Colonic mucosa (tissue), 4 donors: ENCODE measurements around the gene PROSER2. TPM values are rescaled to one million over a fixed set of nuclear protein-coding genes. Genes with fewer than 3 reads are reported as not detected.

Experiments used
- DNase-seq: peaks from one replicate; pipeline ENCODE4 v3.0.0-alpha.2; 2020
- H3K27ac ChIP-seq: fragments of 200-600 bp; one replicate; pipeline ENCODE4 v1.8.0; 2021
- H3K27me3 ChIP-seq: fragments of 200-600 bp; one replicate; pipeline ENCODE4 v1.8.0; 2021
- H3K36me3 ChIP-seq: fragments of 200-600 bp; one replicate; pipeline ENCODE4 v1.8.0; 2021
- H3K4me1 ChIP-seq: fragments of 200-600 bp; one replicate; pipeline ENCODE4 v1.8.0; 2021; ENCODE audit warnings: mild to moderate bottlenecking
- H3K4me3 ChIP-seq: fragments of 200-600 bp; one replicate; pipeline ENCODE4 v1.8.0; 2021
- H3K9ac ChIP-seq, 2 donors: one replicate each; pipeline ENCODE4 v1.7.0; 2013; ENCODE audit warnings: control low read depth in 2 of 2, low read depth in 2 of 2, low read length in 2 of 2
- H3K9me3 ChIP-seq: fragments of 200-600 bp; one replicate; pipeline ENCODE4 v1.8.0; 2021
- intact Hi-C: fragments of 100-400 bp; cut with DNase I; formaldehyde crosslinking; loops from one replicate; pipeline ENCODE4 v1.14.1; 2022
- total RNA-seq, 2 donors: library from RNA; stranded (reverse); fragmentation: NEBNext Ultra II Directional in 1 of 2; extraction: Animal tissue kit (Norgen Biotek cat#: 25700) in 1 of 2; gene quantifications; one replicate each; pipeline ENCODE4 v1.2.1, GENCODE V29; 2021
- TF ChIP-seq, protein P1 (sequence below): fragments of 200-600 bp; IDR thresholded peaks from one replicate; pipeline ENCODE4 v1.8.0; 2022; ENCODE audit warnings: antibody characterized with exemption, mild to moderate bottlenecking
- donor health status: healthy.
- donor health status: DM: no; HTN: no; CAD: no.
- donor health status: DM: no; HTN: no; CAD: no.

PROSER2 gene
- total RNA-seq, 2 donors from 2014 or later: 12.9 to 16.2 TPM

DNA sequence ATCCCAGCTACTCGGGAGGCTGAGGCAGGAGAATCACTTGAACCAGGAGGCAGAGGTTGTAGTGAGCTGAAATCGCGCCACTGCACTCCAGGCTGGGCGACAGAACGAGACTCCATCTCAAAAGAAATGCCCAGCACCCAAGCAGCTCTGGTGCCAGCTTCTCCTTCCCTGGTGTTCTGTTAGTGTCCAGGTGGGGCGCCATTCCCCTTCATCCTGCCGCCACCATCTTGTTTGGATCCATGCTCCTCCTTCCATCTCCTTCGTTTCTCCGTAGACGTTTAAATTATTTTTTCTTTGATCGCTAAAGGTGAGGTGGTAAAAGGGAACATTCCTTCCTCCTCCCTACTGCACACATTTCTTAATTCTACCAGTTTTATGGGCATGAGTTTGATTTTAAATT lies 30.3 kb downstream of the PROSER2 start:
- no peaks in the 10 kb centered on the region for H3K36me3 ChIP-seq
- H3K27ac ChIP-seq: no peak overlapping the region
- DNase-seq: no peak
- H3K4me3 ChIP-seq: no peak overlapping the region
- H3K4me1 ChIP-seq: no peaks in the 10 kb centered on the region
- intact Hi-C loops: no loop called here
- TF ChIP-seq, protein P1, sequence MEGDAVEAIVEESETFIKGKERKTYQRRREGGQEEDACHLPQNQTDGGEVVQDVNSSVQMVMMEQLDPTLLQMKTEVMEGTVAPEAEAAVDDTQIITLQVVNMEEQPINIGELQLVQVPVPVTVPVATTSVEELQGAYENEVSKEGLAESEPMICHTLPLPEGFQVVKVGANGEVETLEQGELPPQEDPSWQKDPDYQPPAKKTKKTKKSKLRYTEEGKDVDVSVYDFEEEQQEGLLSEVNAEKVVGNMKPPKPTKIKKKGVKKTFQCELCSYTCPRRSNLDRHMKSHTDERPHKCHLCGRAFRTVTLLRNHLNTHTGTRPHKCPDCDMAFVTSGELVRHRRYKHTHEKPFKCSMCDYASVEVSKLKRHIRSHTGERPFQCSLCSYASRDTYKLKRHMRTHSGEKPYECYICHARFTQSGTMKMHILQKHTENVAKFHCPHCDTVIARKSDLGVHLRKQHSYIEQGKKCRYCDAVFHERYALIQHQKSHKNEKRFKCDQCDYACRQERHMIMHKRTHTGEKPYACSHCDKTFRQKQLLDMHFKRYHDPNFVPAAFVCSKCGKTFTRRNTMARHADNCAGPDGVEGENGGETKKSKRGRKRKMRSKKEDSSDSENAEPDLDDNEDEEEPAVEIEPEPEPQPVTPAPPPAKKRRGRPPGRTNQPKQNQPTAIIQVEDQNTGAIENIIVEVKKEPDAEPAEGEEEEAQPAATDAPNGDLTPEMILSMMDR: no peak
- H3K9me3 ChIP-seq: no peaks in the 10 kb centered on the region
- no peaks in the 10 kb centered on the region for H3K27me3 ChIP-seq
- no peak overlapping the region for H3K9ac ChIP-seq

DNA sequence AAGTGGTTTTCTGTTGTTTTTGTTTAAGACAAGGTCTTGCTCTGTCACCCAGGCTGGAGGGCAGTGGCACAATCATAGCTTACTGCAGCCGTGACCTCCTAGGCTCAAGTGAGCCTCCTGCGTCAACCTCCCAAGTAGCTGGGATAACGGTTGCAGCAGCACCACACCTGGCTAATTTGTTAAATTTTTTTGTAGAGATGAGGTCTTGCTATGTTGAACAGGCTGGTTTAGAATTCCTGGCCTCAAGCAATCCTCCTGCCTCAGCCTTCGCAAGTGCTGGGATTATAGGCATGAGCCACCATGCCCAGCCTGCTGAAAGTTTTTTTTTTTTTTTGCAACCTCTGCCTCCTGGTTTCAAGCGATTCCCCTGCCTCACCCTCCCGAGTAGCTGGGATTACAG lies 31.1 kb downstream of the PROSER2 start:
- intact Hi-C loops: no loop called here
- H3K36me3 ChIP-seq: no peaks in the 10 kb centered on the region
- H3K9ac ChIP-seq: no peak overlapping the region
- H3K4me3 ChIP-seq: no peak overlapping the region
- no peak overlapping the region for H3K27ac ChIP-seq
- no peaks in the 10 kb centered on the region for H3K27me3 ChIP-seq
- TF ChIP-seq, protein P1: no peak
- no peaks in the 10 kb centered on the region for H3K9me3 ChIP-seq
- H3K4me1 ChIP-seq: no peaks in the 10 kb centered on the region
- no peak for DNase-seq

DNA sequence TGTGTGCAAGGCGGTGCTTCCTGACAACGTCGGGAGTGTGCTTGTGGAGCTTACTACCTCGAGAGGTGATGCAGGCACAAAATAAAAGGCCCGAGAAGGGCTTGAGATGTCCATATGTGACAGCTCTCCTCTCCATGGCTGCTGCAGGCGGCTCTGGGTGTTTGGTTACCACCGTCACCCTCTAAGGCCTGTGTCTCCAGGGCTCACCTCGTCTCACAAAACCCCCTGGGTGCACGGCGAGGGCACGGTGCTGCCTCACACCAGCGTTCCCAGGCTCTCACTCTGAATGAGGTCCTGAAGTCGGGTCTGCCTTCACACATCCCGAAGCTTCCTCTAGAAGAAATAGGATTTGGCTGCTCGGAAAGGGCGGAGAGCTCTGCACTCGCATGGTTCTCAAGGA lies 32.9 kb downstream of the PROSER2 start:
- no peaks in the 10 kb centered on the region for H3K27me3 ChIP-seq
- H3K4me1 ChIP-seq: no peaks in the 10 kb centered on the region
- no peaks in the 10 kb centered on the region for H3K9me3 ChIP-seq
- TF ChIP-seq, protein P1: no peak
- intact Hi-C loops: no loop called here
- H3K9ac ChIP-seq: no peak overlapping the region
- H3K27ac ChIP-seq: no peak overlapping the region
- H3K36me3 ChIP-seq: no peaks in the 10 kb centered on the region
- H3K4me3 ChIP-seq: no peak overlapping the region
- DNase-seq: no peak

DNA sequence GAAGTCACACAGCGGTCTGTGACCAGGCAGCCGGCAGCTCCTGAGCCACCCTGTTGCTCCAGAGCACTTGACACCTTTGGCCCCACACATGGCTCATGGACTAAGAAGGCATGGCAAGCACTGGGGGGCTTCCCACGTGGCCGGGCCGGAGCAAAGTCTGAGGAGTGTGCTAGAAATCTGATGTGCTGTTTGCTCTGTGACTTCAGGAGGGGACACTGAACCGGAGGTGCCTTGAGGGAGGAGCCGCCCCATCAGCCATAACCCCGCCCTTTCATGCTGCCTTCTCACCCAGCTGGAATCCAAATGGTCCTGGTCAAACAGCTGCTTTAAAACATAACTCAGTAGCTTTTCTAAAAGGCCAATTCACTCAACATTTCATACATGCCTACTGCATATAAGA lies 33.5 kb downstream of the PROSER2 start:
- Histone ChIP-seq H3K9me3 (no peaks in the 10 kb centered on the region), H3K36me3 (no peaks in the 10 kb centered on the region), H3K9ac (no peak overlapping the region), H3K4me3 (no peak overlapping the region), H3K27me3 (no peaks in the 10 kb centered on the region), H3K4me1 (no peaks in the 10 kb centered on the region), H3K27ac (no peak overlapping the region)
- no peak for DNase-seq
- TF ChIP-seq, protein P1: no peak
- intact Hi-C loops: no loop called here

DNA sequence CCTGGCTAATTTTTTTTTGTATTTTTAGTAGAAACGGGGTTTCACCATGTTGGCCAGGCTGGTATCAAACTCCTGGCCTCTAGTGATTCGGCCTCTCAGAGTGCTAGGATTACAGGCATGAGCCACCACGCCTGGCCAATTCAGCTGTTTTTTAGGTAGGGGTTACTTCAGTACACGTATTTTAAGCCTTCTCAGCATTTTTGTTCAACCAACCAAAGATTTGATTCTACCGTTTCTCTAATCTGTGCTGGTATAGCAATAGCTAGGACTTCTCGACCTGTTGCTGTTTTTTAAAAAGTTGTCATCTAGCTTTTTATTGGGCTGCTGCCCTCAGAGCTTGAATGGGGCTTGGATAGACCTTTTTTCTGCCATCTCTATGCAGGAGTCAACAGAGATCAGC lies 34.9 kb downstream of the PROSER2 start:
- H3K4me1 ChIP-seq: no peaks in the 10 kb centered on the region
- H3K27me3 ChIP-seq: no peaks in the 10 kb centered on the region
- no peak overlapping the region for H3K9ac ChIP-seq
- TF ChIP-seq, protein P1: no peak
- DNase-seq: no peak
- intact Hi-C loops: no loop called here
- H3K4me3 ChIP-seq: no peak overlapping the region
- no peaks in the 10 kb centered on the region for H3K9me3 ChIP-seq
- no peaks in the 10 kb centered on the region for H3K36me3 ChIP-seq
- no peak overlapping the region for H3K27ac ChIP-seq

DNA sequence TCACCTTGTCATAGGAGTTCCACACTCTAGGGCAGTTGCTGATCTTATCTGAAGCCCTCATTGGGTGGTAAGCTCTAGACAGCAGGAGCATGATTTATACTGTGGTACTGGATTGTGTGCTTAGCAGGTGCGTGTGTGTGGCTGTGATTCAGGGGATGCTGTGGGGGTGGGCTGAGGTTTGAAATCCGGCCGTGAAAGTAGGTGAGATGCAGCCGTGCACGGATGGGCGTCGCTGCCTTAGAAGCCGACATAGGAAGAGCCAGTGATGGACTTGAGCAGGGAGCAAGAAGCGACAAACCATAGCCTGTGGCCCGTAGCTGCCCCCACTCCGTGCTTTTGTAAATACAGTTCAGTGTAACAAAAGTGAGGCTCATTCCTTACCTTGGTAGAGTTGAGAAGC lies 38.2 kb downstream of the PROSER2 start:
- no peaks in the 10 kb centered on the region for H3K36me3 ChIP-seq
- no peaks in the 10 kb centered on the region for H3K4me1 ChIP-seq
- TF ChIP-seq, protein P1: no peak
- intact Hi-C loops: no loop called here
- H3K9ac ChIP-seq: no peak overlapping the region
- no peak for DNase-seq
- H3K4me3 ChIP-seq: no peak overlapping the region
- no peak overlapping the region for H3K27ac ChIP-seq
- H3K9me3 ChIP-seq: no peaks in the 10 kb centered on the region
- no peaks in the 10 kb centered on the region for H3K27me3 ChIP-seq
